BJ (cell line): ENCODE results near the gene CYP4F3. TPM values are rescaled to one million over a fixed set of nuclear protein-coding genes. Genes with fewer than 3 reads are reported as not detected.
"Not testable (repeated sequence)": the region's sequence is repeated elsewhere in the genome, so short reads cannot be mapped to it uniquely, and the experiment has no call there.

Experiments used
- CTCF ChIA-PET: fragments of 350-600 bp; formaldehyde crosslinking; extraction: SDS; loops from one replicate; lab custom pipeline; 2021; ENCODE audit warnings: antibody characterized with exemption, inconsistent platforms; lab: Yijun Ruan, JAX
- POLR2A ChIA-PET: fragments of 300-600 bp; sonication (Branson Sonifier 250); formaldehyde crosslinking; extraction: SDS; loops from one replicate; lab custom pipeline; 2021; ENCODE audit warnings: antibody characterized with exemption; lab: Charles Lee
- DNase-seq: peaks from one replicate; pipeline ENCODE4 v3.0.0-alpha.2; 2011; ENCODE audit warnings: low read depth
- H3K27me3 ChIP-seq: 2 replicates; pipeline ENCODE4 v1.6.0; 2011; ENCODE audit warnings: low read length; ENCODE audit not compliant: control insufficient read depth, insufficient read depth
- H3K36me3 ChIP-seq: 2 replicates; pipeline ENCODE4 v1.5.1; 2011; ENCODE audit warnings: low read length; ENCODE audit not compliant: control insufficient read depth, insufficient read depth
- H3K4me3 ChIP-seq: 2 replicates; pipeline ENCODE4 v1.5.1; 2011; ENCODE audit warnings: low read depth, mild to moderate bottlenecking, control low read depth, low read length
- CTCF ChIP-seq: IDR thresholded peaks from 2 replicates; pipeline ENCODE4 v1.5.1; 2011; ENCODE audit warnings: low read depth, mild to moderate bottlenecking, control low read depth, inconsistent platforms, low read length, moderate library complexity; ENCODE audit not compliant: insufficient read depth
- polyA plus RNA-seq: library from polyadenylated mRNA; depleted of rRNA; stranded (reverse); fragments of >200 nt; gene quantifications from 2 replicates; pipeline ENCODE4 v1.2.3, GENCODE V29; 2011

CYP4F3 gene
- polyA plus RNA-seq, 1 experiment, result not detected

GRCh38 chr19:15644816-15645215, 4.1 kb downstream of the CYP4F3 start:
- ChIA-PET POLR2A (no interaction called here), CTCF (interaction anchor here (0.8 kb wide), 1 partner anchor 15 kb away, joined by 4 read pairs; no protein-coding TSS in a partner anchor)
- no peak for DNase-seq
- Histone ChIP-seq H3K27me3 (no peaks in the 10 kb centered on the region), H3K4me3 (no peak overlapping the region), H3K36me3 (no peaks in the 10 kb centered on the region)
- TF ChIP-seq CTCF, result no peak

- H3K4me3 ChIP-seq, result no peak overlapping the region
- H3K36me3 ChIP-seq, result no peaks in the 10 kb centered on the region
- DNase-seq, result no peak
- POLR2A ChIA-PET, result no interaction called here
- no peak for TF ChIP-seq CTCF
- CTCF ChIA-PET, result no interaction called here
- H3K27me3 ChIP-seq, result no peaks in the 10 kb centered on the region
Measured at GRCh38 chr19:15649526-15649925, 8.8 kb downstream of the CYP4F3 start.

- CTCF ChIA-PET, H3K27me3 ChIP-seq, H3K36me3 ChIP-seq, POLR2A ChIA-PET, DNase-seq, H3K4me3 ChIP-seq: not testable (repeated sequence)
Measured at GRCh38 chr19:15650123-15650522, 9.4 kb downstream of the CYP4F3 start.

GRCh38 chr19:15651791-15652190, 11.1 kb downstream of the CYP4F3 start:
- TF ChIP-seq CTCF, result no peak

GRCh38 chr19:15652559-15653278, 12.0 kb downstream of the CYP4F3 start:
- no peak for TF ChIP-seq CTCF
- Histone ChIP-seq H3K27me3 (no peaks in the 10 kb centered on the region), H3K36me3 (no peaks in the 10 kb centered on the region), H3K4me3 (no peak overlapping the region)
- ChIA-PET POLR2A (no interaction called here), CTCF (no interaction called here)
- DNase-seq, result no peak

More at GRCh38 chr19:15651791-15652190, 11.1 kb downstream of the CYP4F3 start:
- ChIA-PET POLR2A (no interaction called here), CTCF (no interaction called here)
- no peak for DNase-seq
- no peaks in the 10 kb centered on the region for H3K27me3 ChIP-seq
- H3K4me3 ChIP-seq, result no peak overlapping the region
- no peaks in the 10 kb centered on the region for H3K36me3 ChIP-seq

GRCh38 chr19:15656467-15656866, 15.8 kb downstream of the CYP4F3 start:
- Histone ChIP-seq H3K4me3 (no peak overlapping the region), H3K27me3 (no peaks in the 10 kb centered on the region), H3K36me3 (no peaks in the 10 kb centered on the region)
- POLR2A ChIA-PET, result no interaction called here
- CTCF ChIA-PET, result no interaction called here
- no peak for DNase-seq
- TF ChIP-seq CTCF, result no peak
